Neuron (in vitro differentiated cells): Measurements from ENCODE around the gene IPP.
"Not testable (repeated sequence)": the region's sequence is repeated elsewhere in the genome, so short reads cannot be mapped to it uniquely, and the experiment has no call there.

Experiments used
- H2AFZ ChIP-seq: one replicate; pipeline ENCODE4 v1.6.1; 2013; ENCODE audit warnings: low read depth, mild to moderate bottlenecking, inconsistent platforms, low read length, moderate library complexity
- H3K27me3 ChIP-seq: one replicate; pipeline ENCODE4 v1.6.1; 2013; ENCODE audit warnings: low read length; ENCODE audit not compliant: insufficient read depth
- H3K36me3 ChIP-seq: one replicate; pipeline ENCODE4 v1.6.1; 2013; ENCODE audit warnings: low read length; ENCODE audit not compliant: insufficient read depth
- H3K4me1 ChIP-seq: one replicate; pipeline ENCODE4 v1.6.1; 2013; ENCODE audit warnings: low read length; ENCODE audit not compliant: insufficient read depth
- H3K4me3 ChIP-seq: 2 replicates; pipeline ENCODE4 v1.5.1; 2013; ENCODE audit warnings: mild to moderate bottlenecking, low read length, moderate library complexity
- H3K9me3 ChIP-seq: one replicate; pipeline ENCODE4 v1.6.1; 2013; ENCODE audit warnings: low read length

Gene IPP

DNA sequence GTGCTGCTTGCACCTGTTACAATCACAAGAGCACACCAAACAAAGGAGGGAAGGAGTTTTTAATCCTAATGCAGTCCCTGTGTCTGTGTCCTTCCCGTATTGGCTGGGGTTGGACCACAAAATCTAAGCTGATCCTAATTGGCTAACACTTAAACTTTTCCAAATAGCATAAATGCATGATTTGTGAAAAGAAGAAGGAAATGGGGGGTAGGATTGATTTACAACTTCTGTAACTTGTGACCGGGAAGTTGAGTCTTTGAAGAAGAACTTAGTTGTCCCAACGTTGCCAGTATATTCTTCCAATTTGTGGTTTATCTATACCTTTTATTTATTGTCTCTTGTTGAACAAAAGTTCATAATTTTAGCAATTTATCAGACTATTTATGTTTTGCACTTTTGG is 11.8 kb upstream of the IPP start:
- no peaks in the 10 kb centered on the region for H3K36me3 ChIP-seq
- no peaks in the 10 kb centered on the region for H3K4me1 ChIP-seq
- H3K9me3 ChIP-seq, result peaks cover 3% of the 10 kb centered on the region
- no peak overlapping the region for H2AFZ ChIP-seq
- H3K4me3 ChIP-seq, result no peak overlapping the region
- H3K27me3 ChIP-seq, result peaks cover 18% of the 10 kb centered on the region

DNA sequence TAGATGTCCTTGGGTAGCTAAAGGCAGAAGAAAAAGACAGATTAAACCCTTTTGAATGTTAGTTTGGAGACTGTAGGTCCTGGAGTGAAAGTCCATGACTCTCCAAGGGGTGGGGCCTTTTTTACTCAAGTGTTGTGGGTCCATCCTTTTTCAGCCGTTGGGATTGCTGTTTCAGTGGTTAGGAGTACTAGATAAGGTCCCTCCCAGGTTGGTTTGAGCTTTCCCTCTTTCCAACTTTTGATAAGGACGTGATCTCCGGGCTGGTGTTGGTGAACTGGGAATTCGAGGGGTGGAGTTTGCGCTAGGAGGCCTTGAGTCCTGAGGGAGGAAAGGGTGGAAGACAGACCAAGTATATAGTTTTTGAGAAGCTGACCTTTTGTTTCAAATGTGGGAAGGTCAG is 5.2 kb upstream of the IPP start:
- H3K36me3 ChIP-seq, result no peaks in the 10 kb centered on the region
- H3K9me3 ChIP-seq, result peaks cover 7% of the 10 kb centered on the region
- H3K4me1 ChIP-seq, result no peaks in the 10 kb centered on the region
- H2AFZ ChIP-seq, result no peak overlapping the region
- peaks cover 18% of the 10 kb centered on the region for H3K27me3 ChIP-seq
- H3K4me3 ChIP-seq, result no peak overlapping the region

DNA sequence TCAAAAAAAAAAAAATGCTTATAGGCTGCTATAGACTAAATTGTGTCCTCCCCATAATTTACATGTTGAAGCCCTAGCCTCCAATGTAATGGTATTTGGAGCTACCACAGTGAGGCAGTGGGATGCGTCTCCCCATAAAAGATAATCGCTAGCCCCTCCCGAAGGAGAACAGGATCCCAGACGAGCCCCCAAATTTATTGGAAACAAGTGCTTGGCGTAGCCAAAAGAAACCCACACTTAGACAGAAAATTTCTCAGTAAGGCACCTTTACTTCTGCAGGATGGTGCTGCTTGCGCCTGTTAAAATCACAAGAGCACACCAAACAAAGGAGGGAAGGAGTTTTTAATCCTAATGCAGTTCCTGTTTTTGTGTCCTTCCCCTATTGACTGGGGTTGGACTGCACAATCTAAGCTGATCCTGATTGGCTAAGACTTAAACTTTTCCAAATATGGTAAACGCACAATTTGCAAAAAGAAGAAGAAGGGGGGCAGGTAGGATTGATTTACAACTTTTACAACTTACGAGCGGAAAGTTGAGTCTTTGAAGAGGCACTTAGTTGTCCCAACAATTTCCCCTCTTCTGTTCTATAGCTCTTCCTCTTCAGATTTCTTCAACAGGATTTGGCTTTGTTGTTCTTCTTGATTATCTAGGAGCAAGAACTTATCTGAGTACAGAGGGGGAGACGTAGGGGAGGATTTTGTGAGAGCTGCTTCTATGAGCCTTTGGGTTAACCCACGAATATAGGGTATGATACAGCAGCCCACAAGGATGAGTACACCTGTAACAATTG is 3.0 kb upstream of the IPP start:
- Histone ChIP-seq H3K36me3 (no peaks in the 10 kb centered on the region), H3K4me3 (no peak overlapping the region), H3K27me3 (peaks cover 9% of the 10 kb centered on the region), H2AFZ (no peak overlapping the region), H3K4me1 (no peaks in the 10 kb centered on the region), H3K9me3 (peaks cover 7% of the 10 kb centered on the region)

DNA sequence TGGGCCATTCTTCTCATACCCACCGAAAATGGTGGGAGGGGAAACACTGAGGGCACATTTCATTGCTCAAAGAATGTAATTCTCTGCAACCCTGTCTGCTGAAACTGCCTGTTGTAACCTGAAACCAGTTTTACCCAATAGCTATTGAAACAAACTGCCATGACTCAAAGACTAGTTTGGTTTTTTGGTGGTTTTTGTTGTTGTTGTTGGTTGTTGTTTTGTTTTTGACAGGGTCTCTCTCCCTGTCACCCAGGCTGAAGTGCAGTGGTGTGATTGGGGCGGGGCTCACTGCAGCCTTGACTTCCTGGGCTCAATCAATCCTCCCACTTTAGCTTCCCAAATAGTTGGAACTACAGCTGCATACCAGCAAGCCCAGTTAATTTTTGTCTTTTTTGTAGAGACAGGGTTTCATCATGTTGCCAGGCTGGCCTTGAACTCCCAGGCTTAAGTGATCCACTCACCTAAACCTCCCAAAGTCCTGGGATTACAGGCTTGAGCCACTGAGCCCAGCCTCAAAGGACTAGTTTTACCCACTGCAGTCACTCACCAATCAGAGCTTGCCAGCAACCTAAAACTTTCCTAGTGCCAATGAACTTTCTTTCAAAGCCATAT is 2.1 kb upstream of the IPP start:
- Histone ChIP-seq H2AFZ (no peak overlapping the region), H3K27me3 (no peaks in the 10 kb centered on the region), H3K4me1 (no peaks in the 10 kb centered on the region), H3K36me3 (no peaks in the 10 kb centered on the region), H3K4me3 (no peak overlapping the region), H3K9me3 (peaks cover 5% of the 10 kb centered on the region)

DNA sequence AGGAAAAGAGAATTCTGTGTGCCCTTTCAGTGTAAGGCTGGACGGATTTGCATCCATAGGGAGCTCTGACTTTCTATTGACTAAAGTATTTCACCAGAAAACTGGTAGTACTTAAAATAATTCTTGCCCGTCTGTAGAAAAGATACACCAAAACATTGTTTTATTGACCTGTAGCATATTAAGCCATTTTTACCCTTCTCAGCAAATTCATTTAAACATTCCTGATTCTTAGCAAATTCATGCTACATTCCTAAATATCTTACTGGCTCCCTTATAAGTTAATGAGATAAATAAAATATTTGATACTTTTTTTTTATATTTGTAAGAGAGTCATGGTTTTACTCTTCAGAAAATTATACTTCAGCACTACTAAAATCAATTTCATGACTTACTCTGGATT is 1.6 kb upstream of the IPP start:
- no peak overlapping the region for H3K4me3 ChIP-seq
- no peak overlapping the region for H2AFZ ChIP-seq
- H3K9me3 ChIP-seq, result peaks cover 5% of the 10 kb centered on the region
- H3K36me3 ChIP-seq, result no peaks in the 10 kb centered on the region
- no peaks in the 10 kb centered on the region for H3K4me1 ChIP-seq
- no peaks in the 10 kb centered on the region for H3K27me3 ChIP-seq

DNA sequence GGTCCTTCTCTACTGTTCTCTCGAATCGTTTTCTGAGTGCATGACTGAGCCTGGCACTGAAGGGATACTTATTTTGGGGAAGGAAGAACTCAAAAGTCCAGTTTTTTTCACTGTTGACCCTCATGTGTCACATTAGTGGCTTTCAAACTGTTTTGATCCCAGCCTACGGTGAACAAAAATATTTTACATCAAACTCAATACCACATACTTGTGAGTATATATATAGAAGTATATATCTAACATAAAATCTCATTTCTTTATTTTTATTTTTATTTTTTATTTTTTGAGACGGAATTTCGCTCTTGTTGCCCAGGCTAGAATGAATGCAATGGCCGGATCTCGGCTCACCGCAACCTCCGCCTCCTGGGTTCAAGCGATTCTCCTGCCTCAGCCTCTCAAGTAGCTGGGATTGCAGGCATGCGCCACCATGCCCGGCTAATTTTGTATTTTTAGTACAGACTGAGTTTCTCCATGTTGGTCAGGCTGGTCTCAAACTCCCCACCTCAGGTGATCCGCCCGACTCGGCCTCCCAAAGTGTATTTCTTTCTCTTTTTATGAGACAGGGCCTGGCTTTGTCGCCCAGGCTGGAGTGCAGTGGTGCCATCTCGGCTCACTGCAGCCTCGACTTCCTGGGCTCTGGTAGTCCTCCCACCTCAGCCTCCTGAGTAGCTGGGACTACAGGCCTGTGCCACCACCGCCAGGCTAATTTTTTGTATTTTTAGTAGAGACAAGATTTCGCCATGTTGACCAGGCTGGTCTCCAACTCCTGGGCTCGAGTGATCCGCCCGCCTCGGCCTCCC is 786 bp upstream of the IPP start:
- H3K4me3 ChIP-seq, result peak overlapping the region; percentile 86
- not testable (repeated sequence) for H3K36me3 ChIP-seq, H3K9me3 ChIP-seq, H3K27me3 ChIP-seq, H3K4me1 ChIP-seq
- peak overlapping the region; percentile 90 for H2AFZ ChIP-seq

DNA sequence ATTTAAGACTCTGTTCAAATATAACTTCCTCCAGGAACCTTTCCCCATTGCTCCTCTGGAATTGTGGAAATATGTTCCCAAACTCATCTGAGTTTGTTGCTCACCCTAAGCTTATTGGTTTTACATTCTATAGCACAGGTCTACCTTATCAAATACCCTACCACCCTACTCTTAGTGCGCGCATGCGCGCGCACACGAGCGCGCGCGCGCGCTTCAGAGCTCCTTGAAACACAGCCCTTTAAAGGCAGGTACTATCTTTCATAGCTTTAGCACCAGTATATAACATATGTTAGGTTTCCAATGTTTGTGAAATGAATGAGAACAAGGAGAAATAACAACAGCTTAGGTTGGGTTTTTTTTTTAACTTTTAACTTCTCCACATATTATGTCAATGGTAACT is 3.5 kb downstream of the IPP start:
- peaks cover 13% of the 10 kb centered on the region for H3K36me3 ChIP-seq
- H2AFZ ChIP-seq, result no peak overlapping the region
- no peaks in the 10 kb centered on the region for H3K4me1 ChIP-seq
- no peak overlapping the region for H3K4me3 ChIP-seq
- no peaks in the 10 kb centered on the region for H3K27me3 ChIP-seq
- H3K9me3 ChIP-seq, result peaks cover 2% of the 10 kb centered on the region

DNA sequence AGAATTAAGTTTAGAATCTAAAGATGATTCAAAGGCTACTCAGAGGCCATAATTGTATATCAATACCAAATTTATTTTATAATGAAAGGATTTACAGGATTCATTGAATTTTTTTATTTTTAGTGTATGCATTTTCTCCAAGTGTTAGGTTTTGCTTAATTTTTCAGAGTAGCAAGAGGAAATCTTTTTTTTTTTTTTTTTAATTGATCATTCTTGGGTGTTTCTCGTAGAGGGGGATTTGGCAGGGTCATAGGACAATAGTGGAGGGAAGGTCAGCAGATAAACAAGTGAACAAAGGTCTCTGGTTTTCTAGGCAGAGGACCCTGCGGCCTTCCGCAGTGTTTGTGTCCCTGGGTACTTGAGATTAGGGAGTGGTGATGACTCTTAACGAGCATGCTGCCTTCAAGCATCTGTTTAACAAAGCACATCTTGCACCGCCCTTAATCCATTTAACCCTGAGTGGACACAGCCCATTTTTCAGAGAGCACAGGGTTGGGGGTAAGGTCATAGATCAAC is 10.8 kb downstream of the IPP start:
- H2AFZ ChIP-seq, H3K4me1 ChIP-seq, H3K27me3 ChIP-seq, H3K9me3 ChIP-seq, H3K4me3 ChIP-seq: not testable (repeated sequence)
- H3K36me3 ChIP-seq, result peaks cover 15% of the 10 kb centered on the region

DNA sequence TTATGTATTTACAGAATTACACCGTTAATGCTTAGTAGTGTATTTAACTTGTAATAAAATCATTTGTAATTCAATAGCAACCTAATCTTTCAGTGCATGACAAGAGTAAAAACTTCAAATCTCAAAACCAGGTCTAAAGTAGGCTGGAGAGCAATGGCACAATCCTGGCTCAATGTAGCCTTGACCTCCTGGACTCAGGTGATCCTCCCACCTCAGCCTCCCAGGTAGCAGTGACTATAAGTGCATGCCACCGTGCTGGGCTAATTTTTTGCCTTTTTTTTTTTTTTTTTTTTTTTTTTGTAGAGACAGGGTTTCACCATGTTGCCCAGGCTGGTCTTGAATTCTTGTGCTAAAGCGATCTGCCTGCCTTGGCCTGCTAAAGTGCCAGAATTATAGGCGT is 11.3 kb downstream of the IPP start:
- H3K9me3 ChIP-seq, result peaks cover 4% of the 10 kb centered on the region
- H3K4me1 ChIP-seq, result no peaks in the 10 kb centered on the region
- no peaks in the 10 kb centered on the region for H3K27me3 ChIP-seq
- no peak overlapping the region for H3K4me3 ChIP-seq
- H2AFZ ChIP-seq, result no peak overlapping the region
- H3K36me3 ChIP-seq, result peaks cover 14% of the 10 kb centered on the region

DNA sequence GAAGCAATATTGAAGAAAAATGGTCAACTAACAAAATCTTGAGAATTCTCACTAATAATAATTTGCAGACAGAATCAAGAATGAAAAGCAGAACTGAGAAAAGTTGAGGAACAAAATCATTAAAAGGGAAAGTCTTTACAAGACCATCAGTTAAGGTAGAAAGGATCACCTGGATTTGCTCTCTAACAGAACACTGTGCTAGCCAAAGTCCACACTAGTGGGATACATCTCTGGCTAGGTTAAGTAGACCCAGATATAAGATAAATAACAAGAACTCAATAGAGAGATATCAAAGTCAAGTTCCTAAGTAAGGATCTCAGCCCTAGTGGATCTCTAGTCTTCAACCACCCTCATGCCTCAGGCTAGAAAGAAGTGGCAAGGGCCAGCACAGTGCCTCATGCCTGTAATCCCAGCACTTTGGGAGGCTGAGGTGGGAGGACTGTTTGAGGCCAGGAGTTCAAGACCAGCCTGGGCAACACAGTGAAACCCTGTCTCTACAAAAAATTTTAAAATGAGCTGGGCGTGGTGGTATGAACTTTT is 19.6 kb downstream of the IPP start:
- Histone ChIP-seq H3K27me3 (no peaks in the 10 kb centered on the region), H3K4me3 (no peak overlapping the region), H3K4me1 (no peaks in the 10 kb centered on the region), H2AFZ (no peak overlapping the region), H3K9me3 (no peaks in the 10 kb centered on the region), H3K36me3 (peaks cover 9% of the 10 kb centered on the region)

DNA sequence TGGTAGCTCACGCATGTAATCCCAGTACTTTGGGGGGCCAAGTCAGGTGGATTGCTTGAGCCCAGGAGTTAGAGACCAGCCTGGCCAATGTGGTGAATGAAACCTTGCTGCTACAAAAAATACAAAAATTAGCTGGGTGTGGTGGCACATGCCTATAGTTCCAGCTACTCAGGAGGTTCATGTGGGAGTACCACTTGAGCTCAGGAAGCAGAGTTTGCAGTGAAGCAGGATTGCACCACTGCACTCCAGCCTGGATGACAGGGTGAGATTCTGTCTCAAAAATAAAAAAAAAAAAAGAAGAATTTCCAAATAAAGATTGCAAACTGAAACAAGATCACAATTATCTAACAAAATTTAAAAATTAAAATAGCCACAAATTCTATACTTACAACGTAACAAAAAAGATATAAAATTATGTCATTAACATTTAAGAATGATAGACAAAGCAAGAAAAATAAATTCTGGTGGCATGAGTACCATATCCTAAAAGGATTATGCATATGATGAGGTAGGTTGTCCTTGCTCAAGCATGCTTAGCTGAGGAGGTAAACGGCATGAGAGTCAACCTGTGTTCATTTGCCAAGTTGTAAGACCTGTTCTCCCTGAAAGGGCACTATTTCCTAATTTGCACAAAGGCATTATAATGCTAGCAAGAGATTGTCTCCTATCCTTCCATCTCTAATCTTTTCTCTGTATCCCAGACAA is 20.2 kb downstream of the IPP start:
- Histone ChIP-seq H3K4me3 (no peak overlapping the region), H3K27me3 (no peaks in the 10 kb centered on the region), H3K36me3 (peaks cover 9% of the 10 kb centered on the region), H3K9me3 (no peaks in the 10 kb centered on the region), H2AFZ (no peak overlapping the region), H3K4me1 (no peaks in the 10 kb centered on the region)

DNA sequence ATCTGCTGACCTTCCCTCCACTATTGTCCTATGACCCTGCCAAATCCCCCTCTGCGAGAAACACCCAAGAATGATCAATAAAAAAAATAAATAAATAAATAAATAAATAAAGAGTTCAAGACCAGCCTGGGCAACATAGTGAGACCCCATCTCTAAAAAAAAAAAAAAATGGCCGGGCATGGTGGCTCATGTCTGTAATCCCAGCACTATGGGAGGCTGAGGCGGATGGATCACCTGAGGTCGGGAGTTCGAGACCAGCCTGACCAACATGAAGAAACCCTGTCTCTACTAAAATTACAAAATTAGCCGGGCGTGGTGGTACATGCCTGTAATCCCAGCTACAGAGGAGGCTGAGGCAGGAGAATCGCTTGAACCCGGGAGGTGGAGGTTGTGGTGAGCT is 24.4 kb downstream of the IPP start:
- H2AFZ ChIP-seq, H3K27me3 ChIP-seq, H3K4me1 ChIP-seq, H3K9me3 ChIP-seq, H3K4me3 ChIP-seq: not testable (repeated sequence)
- H3K36me3 ChIP-seq, result peaks cover 11% of the 10 kb centered on the region
